ENCODE measurements around the gene TIMM22. TPM values are rescaled to one million over a fixed set of nuclear protein-coding genes. Genes with fewer than 3 reads are reported as not detected.

Gene TIMM22
- total RNA-seq, 1 donor from 2014 or later, result 14.1 TPM

GRCh38 chr17:1026599-1026975 is 29.7 kb downstream of the TIMM22 start:
- Mint-ChIP-seq H3K27ac (no peak overlapping the region), H3K36me3 (ENCODE audit: insufficient read depth) (peaks cover 3% of the 10 kb centered on the region), H3K4me3 (ENCODE audit: low read depth) (no peak overlapping the region), H3K27me3 (no peaks in the 10 kb centered on the region), H3K4me1 (ENCODE audit: low read depth) (no peaks in the 10 kb centered on the region), H3K9me3 (ENCODE audit: low read depth) (no peaks in the 10 kb centered on the region)
- DNase-seq (ENCODE audit: low spot score, unreplicated experiment), result no peak
- TF ChIP-seq CTCF (IDR thresholded peaks at IDR 0.05; ENCODE audit: unreplicated experiment), result no peak

GRCh38 chr17:1027044-1027443 is 30.1 kb downstream of the TIMM22 start:
- Mint-ChIP-seq H3K27me3 (peaks cover under 1% of the 10 kb centered on the region), H3K27ac (no peak overlapping the region), H3K4me1 (ENCODE audit: low read depth) (no peaks in the 10 kb centered on the region), H3K36me3 (ENCODE audit: insufficient read depth) (peaks cover 3% of the 10 kb centered on the region), H3K4me3 (ENCODE audit: low read depth) (no peak overlapping the region), H3K9me3 (ENCODE audit: low read depth) (no peaks in the 10 kb centered on the region)
- no peak for TF ChIP-seq CTCF (IDR thresholded peaks at IDR 0.05; ENCODE audit: unreplicated experiment)
- DNase-seq (ENCODE audit: low spot score, unreplicated experiment), result no peak

- Mint-ChIP-seq H3K27ac (no peak overlapping the region), H3K4me1 (ENCODE audit: low read depth) (no peaks in the 10 kb centered on the region), H3K27me3 (peaks cover 8% of the 10 kb centered on the region)
Observed at GRCh38 chr17:1029196-1029921, 32.4 kb downstream of the TIMM22 start.

GRCh38 chr17:1029922-1030644 is 33.2 kb downstream of the TIMM22 start:
- no peak for DNase-seq (ENCODE audit: low spot score, unreplicated experiment)
- H3K4me3 Mint-ChIP-seq (ENCODE audit: low read depth), result no peak overlapping the region
- H3K27me3 Mint-ChIP-seq, result peaks cover 8% of the 10 kb centered on the region
- no peak for TF ChIP-seq CTCF (IDR thresholded peaks at IDR 0.05; ENCODE audit: unreplicated experiment)
- H3K36me3 Mint-ChIP-seq (ENCODE audit: insufficient read depth), result peaks cover 9% of the 10 kb centered on the region
- no peaks in the 10 kb centered on the region for H3K4me1 Mint-ChIP-seq (ENCODE audit: low read depth)
- H3K27ac Mint-ChIP-seq, result no peak overlapping the region
- H3K9me3 Mint-ChIP-seq (ENCODE audit: low read depth), result no peaks in the 10 kb centered on the region

More at GRCh38 chr17:1029196-1029921, 32.4 kb downstream of the TIMM22 start:
- H3K9me3 Mint-ChIP-seq (ENCODE audit: low read depth), result no peaks in the 10 kb centered on the region
- H3K4me3 Mint-ChIP-seq (ENCODE audit: low read depth), result no peak overlapping the region
- no peak for DNase-seq (ENCODE audit: low spot score, unreplicated experiment)
- H3K36me3 Mint-ChIP-seq (ENCODE audit: insufficient read depth), result peaks cover 9% of the 10 kb centered on the region
- TF ChIP-seq CTCF (IDR thresholded peaks at IDR 0.05; ENCODE audit: unreplicated experiment), result no peak

GRCh38 chr17:1030684-1031532 is 34.0 kb downstream of the TIMM22 start:
- Mint-ChIP-seq H3K27ac (no peak overlapping the region), H3K4me1 (ENCODE audit: low read depth) (no peaks in the 10 kb centered on the region), H3K4me3 (ENCODE audit: low read depth) (no peak overlapping the region), H3K36me3 (ENCODE audit: insufficient read depth) (peaks cover 6% of the 10 kb centered on the region), H3K9me3 (ENCODE audit: low read depth) (no peaks in the 10 kb centered on the region), H3K27me3 (peaks cover 8% of the 10 kb centered on the region)
- TF ChIP-seq CTCF (IDR thresholded peaks at IDR 0.05; ENCODE audit: unreplicated experiment), result no peak
- no peak for DNase-seq (ENCODE audit: low spot score, unreplicated experiment)

Measured in progenitor cell of endocrine pancreas (in vitro differentiated cells).